Thyroid gland (tissue), 4 donors: ENCODE results near the gene ZNF14. TPM values are rescaled to one million over a fixed set of nuclear protein-coding genes. Genes with fewer than 3 reads are reported as not detected.
"Not testable (repeated sequence)": the region's sequence is repeated elsewhere in the genome, so short reads cannot be mapped to it uniquely, and the experiment has no call there.

Experiments
- DNase-seq, 2 donors: peaks; one replicate each; pipeline ENCODE4 v3.0.0-alpha.2; 2019
- H3K27ac ChIP-seq, 3 donors: fragments of 200-600 bp; sonication (generic); 1 replicate in 2 of 3; 2 replicates in 1 of 3; pipeline ENCODE4 v1.5.1; 2016 to 2019; ENCODE audit warnings: mild to moderate bottlenecking in 1 of 3, moderate library complexity in 1 of 3
- H3K27me3 ChIP-seq: fragments of 200-600 bp; sonication (generic); one replicate; pipeline ENCODE4 v1.5.1; 2019
- H3K36me3 ChIP-seq, 2 donors: fragments of 200-600 bp; sonication (generic); one replicate each; pipeline ENCODE4 v1.5.1; 2016 to 2019
- H3K4me1 ChIP-seq, 2 donors: fragments of 200-600 bp; sonication (generic); one replicate each; pipeline ENCODE4 v1.5.1; 2017 to 2019
- H3K4me3 ChIP-seq, 3 donors: fragments of 200-600 bp; sonication (generic); replicated peaks in 1 of 3; 1 replicate in 2 of 3; 2 replicates in 1 of 3; pipeline ENCODE4 v1.5.1; 2016; ENCODE audit warnings: mild to moderate bottlenecking in 1 of 3
- H3K9me3 ChIP-seq: fragments of 200-600 bp; sonication (generic); one replicate; pipeline ENCODE4 v1.5.1; 2017
- CTCF ChIP-seq, 6 experiments: fragments of 200-600 bp in 3 of 6; fragments of 450-650 bp in 3 of 6; sonication (generic) in 3 of 6; IDR thresholded peaks; one replicate each; pipeline ENCODE4 v1.5.1; 2016 to 2019; ENCODE audit warnings: antibody characterized with exemption in 6 of 6, mild to moderate bottlenecking in 2 of 6, inconsistent platforms in 1 of 6, moderate library complexity in 1 of 6
- POLR2A ChIP-seq, 2 donors: fragments of 450-650 bp; IDR thresholded peaks; one replicate each; pipeline ENCODE4 v1.6.1; 2017; ENCODE audit warnings: antibody characterized with exemption in 2 of 2, mild to moderate bottlenecking in 2 of 2, moderate library complexity in 1 of 2
- WGBS, 2 donors: methylation state at CpG; one replicate each; pipeline ENCODE4 v1.1.5; 2017; 5-methylcytosine and 5-hydroxymethylcytosine counted together
- intact Hi-C: fragments of 100-400 bp; cut with DNase I; formaldehyde crosslinking; loops from one replicate; pipeline ENCODE4 v1.15.1; 2023
- total RNA-seq, 4 donors: library from RNA; depleted of rRNA; stranded (reverse); fragments of >200 nt; gene quantifications; one replicate each; pipeline ENCODE4 v1.2.3, GENCODE V29; 2016

ZNF14 gene
- 10 to 100 TPM; 13.8 to 21.1 (median 17.7) TPM for total RNA-seq

- Histone ChIP-seq H3K9me3 (no peaks in the 10 kb centered on the region), H3K4me1 (peaks cover 0 to 9% of the 10 kb centered on the region in 2 donors), H3K4me3 (peak within 1 kb of the TSS; percentile 71 to 90 (median 90)), H3K27me3 (no peaks in the 10 kb centered on the region), H3K36me3 (peaks cover 2 to 6% of the 10 kb centered on the region in 2 donors), H3K27ac (peak within 1 kb of the TSS; percentile 64 to 75 (median 71))
- WGBS, 2 donors: 0 to 1% methylated on average over 13 to 22 of the region's 61 CpGs
- peak in 2 of 6 experiments; percentile 2 to 9 for TF ChIP-seq CTCF (IDR thresholded peaks at IDR 0.05)
- TF ChIP-seq POLR2A (IDR thresholded peaks at IDR 0.05): peak in 1 of 2 donors; percentile 95
- peak; percentile 96 to 97 for DNase-seq
- intact Hi-C loops: no loop called here
These were observed at the start of gene ZNF14 for GRCh38 chr19:19732579-19733501. Gene ZNF14, minus strand, starts transcription at chr19:19733112. Its CDS starts 154 bp downstream, at chr19:19732958.

- H3K4me3 ChIP-seq, H3K27ac ChIP-seq, H3K36me3 ChIP-seq, H3K27me3 ChIP-seq, intact Hi-C loops, H3K9me3 ChIP-seq: not testable (repeated sequence)
- DNase-seq: peak; percentile 61 to 69
- 44% methylated on average over 6 of the region's 6 CpGs for WGBS, 2 donors
- H3K4me1 ChIP-seq: peaks cover 9 to 21% of the 10 kb centered on the region in 2 donors
These were observed 48.9 kb upstream of the ZNF14 start for GRCh38 chr19:19781791-19782190.

- Histone ChIP-seq H3K9me3 (no peaks in the 10 kb centered on the region), H3K27ac (no peak overlapping the region), H3K36me3 (no peaks in the 10 kb centered on the region), H3K27me3 (no peaks in the 10 kb centered on the region), H3K4me3 (no peak overlapping the region), H3K4me1 (peaks cover 16 to 29% of the 10 kb centered on the region in 2 donors)
- intact Hi-C loops: no loop called here
- TF ChIP-seq CTCF (IDR thresholded peaks at IDR 0.05) (no peak), POLR2A (IDR thresholded peaks at IDR 0.05) (no peak)
- 90% methylated on average over 2 of the region's 2 CpGs for WGBS, 2 donors
- no peak for DNase-seq
These were observed 45.8 kb upstream of the ZNF14 start for GRCh38 chr19:19778666-19779065.

DNA sequence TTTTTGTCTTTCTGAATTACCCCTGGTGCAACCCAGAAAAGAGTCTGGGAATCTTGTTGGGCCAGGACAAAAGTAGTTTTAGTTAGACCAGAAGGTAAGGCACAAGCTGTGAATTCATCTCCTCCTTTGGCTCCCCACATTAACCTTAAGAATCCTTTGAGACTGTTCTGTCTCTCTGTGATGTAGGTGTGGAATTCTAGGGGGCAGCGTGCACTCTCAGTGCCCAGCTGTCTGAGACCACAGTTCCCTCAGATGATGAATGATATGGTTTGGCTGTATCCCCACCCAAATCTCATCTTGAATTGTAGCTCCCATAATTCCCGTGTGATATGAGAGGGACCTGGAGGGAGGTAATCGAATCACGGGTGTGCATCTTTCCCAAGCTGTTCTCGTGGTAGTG lies 44.8 kb upstream of the ZNF14 start:
- intact Hi-C loops: loop anchor here (2.0 kb wide), 1 partner anchor 43 kb away; the partner anchor contains the start of gene ZNF506
- H3K36me3 ChIP-seq: no peaks in the 10 kb centered on the region
- H3K27me3 ChIP-seq: no peaks in the 10 kb centered on the region
- no peak overlapping the region for H3K4me3 ChIP-seq
- H3K4me1 ChIP-seq: peaks cover 16 to 29% of the 10 kb centered on the region in 2 donors
- H3K9me3 ChIP-seq: no peaks in the 10 kb centered on the region
- WGBS, 2 donors: 78 to 84% methylated on average over 5 of the region's 5 CpGs
- TF ChIP-seq CTCF (IDR thresholded peaks at IDR 0.05) (no peak), POLR2A (IDR thresholded peaks at IDR 0.05) (no peak)
- no peak overlapping the region for H3K27ac ChIP-seq
- DNase-seq: no peak

DNA sequence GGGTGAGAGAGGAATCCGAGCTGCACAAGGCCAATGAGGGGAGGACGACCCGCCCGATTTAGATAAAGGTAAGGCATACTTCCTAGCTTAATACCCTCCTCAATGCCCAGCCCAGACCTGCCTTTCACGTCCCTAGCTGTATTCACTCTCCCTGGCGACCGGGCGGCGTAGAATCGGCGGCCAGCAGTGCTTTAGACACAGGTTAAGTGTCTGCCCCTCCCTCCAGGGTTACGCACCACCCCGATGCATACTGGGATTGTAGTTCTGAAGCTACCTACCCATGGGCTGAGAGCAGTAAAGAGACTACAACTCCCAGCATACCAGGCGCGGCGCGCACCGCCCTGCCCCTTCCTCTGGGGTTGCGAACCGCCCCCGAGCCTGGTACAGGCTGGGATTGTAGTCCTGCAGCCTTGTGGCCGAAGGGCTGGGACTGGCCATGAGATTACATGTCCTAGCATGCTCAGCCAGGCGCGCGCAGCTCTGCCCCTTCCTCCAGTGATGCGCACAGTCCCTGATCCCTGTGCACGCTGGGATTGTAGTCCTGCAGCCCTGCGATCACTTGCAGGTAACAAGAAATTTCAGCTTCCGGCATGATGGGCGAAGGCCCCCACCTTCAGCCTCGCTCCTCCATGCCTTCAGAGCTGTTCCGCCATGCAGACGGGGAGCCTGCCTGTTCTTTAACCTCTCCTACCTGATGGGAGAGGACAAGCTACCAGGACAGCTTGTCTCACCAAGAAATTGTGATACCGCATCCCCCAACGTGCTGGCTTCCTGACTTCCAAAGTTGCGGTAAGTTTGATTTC lies 43.5 kb upstream of the ZNF14 start:
- 0 to 1% methylated on average over 10 to 19 of the region's 36 CpGs for WGBS, 2 donors
- peak overlapping the region; percentile 39 to 74 (median 59) for H3K27ac ChIP-seq
- intact Hi-C loops: loop anchor here (2.0 kb wide), 1 partner anchor 44 kb away; the partner anchor contains the start of gene ZNF506

More for the DNA sequence above, 43.5 kb upstream of the ZNF14 start:
- Histone ChIP-seq H3K36me3 (no peaks in the 10 kb centered on the region), H3K4me3 (peak overlapping the region; percentile 20 to 76 (median 61)), H3K4me1 (peaks cover 16 to 19% of the 10 kb centered on the region in 2 donors), H3K27me3 (no peaks in the 10 kb centered on the region), H3K9me3 (no peaks in the 10 kb centered on the region)
- peak; percentile 99 for DNase-seq
- TF ChIP-seq POLR2A (IDR thresholded peaks at IDR 0.05) (peak in 1 of 2 donors; percentile 82), CTCF (IDR thresholded peaks at IDR 0.05) (peak in 2 of 6 experiments; percentile 10)
